Stimulated activated CD8-positive, alpha-beta memory T cell treated with anti-CD3 and anti-CD28 coated beads, Interleukin-15, amount 100 ng/mL, for 4 hours (primary cell): ENCODE measurements around the gene SNX20.
A peak's percentile ranks its signal among the peaks of the same experiment; 100 is the strongest.

Experiments
- DNase-seq, 2 donors: peaks; one replicate each; pipeline ENCODE4 v3.0.0-alpha.2; 2020; ENCODE audit warnings: low read depth in 2 of 2

The SNX20 gene

DNA sequence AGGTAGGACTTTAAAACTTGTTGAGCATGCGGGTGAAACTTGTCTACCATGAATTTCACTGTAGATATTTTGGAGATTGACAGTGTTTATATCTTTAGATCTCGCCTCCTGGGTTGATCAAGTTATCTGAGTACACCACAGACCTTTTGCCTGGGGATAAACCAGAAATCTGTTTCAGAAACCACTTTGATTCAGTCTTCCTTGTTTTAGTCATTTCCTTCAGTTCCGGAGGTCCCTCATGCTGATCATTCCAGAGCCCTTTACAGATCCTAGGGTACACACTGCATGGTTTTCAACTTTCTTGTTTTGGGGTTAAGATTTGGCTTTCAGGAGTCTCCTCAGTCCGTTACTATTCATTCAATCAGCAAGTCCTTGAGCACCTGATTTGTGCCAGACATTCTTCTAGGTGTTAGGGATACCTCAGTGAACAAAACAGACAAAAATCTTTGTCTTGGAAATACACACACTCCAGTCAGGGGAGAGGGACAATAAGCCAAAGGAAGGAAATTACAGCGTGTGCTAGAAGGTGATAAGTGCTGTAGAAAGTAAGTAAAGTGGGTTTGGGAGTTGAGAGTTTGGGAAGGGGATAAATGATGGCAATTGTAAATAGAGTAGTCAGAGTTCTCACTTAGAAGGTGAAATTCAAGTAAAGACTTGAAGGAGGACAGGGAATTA lies 24.5 kb upstream of the SNX20 start:
- DNase-seq, result no peak

DNA sequence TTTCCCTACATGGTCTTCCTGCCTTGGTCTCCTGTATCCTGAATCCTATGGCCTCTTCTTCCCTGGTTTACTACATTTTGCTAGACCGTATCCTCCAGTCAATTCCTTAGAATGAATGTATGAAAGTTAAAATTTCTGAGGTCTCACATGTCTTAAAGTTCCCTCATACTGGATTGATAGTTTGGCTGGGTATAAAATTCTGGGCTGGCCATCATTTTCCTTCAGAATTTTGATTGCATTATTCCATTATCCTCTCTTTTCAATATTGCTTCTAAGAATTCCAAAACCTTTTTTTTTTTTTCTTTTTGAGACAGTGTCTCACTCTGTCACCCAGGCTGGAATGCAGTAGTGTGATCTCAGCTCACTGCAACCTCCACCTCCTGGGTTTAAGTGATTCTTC lies 23.1 kb upstream of the SNX20 start:
- no peak for DNase-seq

DNA sequence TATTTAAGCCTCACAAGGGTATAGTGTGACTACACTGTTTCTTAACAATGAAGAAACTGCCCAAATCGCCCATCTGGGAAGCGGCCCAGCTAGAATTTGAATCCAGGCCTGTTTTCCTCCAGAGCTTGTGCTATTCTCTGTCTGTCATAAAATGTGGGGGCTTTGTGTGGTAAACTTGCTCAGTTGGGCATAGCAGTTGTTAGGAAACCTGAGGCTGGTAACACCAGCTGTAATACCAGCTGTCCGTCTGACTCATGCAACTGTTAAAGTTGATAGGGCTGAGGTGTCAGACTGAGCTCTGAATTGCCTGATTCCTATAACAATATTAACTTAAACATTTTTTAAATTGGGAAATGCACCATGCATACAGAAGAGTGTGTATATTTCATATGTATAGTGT lies 21.6 kb upstream of the SNX20 start:
- no peak for DNase-seq

DNA sequence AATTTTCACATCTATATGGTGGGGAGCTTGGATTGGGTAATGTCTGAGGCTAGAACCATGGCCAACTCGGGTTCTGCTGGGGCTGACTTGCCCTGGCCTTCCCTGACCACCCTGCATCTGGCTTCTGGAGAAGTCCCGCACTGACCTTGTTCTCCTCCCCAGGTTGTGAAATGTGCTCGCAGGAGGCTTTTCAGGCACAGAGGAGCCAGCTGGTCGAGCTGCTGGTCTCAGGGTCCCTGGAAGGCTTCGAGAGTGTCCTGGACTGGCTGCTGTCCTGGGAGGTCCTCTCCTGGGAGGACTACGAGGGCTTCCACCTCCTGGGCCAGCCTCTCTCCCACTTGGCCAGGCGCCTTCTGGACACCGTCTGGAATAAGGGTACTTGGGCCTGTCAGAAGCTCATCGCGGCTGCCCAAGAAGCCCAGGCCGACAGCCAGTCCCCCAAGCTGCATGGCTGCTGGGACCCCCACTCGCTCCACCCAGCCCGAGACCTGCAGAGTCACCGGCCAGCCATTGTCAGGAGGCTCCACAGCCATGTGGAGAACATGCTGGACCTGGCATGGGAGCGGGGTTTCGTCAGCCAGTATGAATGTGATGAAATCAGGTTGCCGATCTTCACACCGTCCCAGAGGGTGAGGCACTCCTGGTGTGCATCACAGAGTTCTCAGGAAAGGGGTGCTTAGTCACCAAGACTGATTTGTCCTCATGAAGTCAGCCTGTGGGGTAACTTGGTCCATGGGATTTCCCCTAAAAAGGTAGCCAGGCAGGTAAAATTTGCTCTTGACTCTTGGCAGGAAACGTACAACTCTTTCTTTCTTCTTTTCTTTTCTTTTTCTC lies 18.4 kb upstream of the SNX20 start:
- peak in 1 of 2 donors; percentile 46 for DNase-seq

DNA sequence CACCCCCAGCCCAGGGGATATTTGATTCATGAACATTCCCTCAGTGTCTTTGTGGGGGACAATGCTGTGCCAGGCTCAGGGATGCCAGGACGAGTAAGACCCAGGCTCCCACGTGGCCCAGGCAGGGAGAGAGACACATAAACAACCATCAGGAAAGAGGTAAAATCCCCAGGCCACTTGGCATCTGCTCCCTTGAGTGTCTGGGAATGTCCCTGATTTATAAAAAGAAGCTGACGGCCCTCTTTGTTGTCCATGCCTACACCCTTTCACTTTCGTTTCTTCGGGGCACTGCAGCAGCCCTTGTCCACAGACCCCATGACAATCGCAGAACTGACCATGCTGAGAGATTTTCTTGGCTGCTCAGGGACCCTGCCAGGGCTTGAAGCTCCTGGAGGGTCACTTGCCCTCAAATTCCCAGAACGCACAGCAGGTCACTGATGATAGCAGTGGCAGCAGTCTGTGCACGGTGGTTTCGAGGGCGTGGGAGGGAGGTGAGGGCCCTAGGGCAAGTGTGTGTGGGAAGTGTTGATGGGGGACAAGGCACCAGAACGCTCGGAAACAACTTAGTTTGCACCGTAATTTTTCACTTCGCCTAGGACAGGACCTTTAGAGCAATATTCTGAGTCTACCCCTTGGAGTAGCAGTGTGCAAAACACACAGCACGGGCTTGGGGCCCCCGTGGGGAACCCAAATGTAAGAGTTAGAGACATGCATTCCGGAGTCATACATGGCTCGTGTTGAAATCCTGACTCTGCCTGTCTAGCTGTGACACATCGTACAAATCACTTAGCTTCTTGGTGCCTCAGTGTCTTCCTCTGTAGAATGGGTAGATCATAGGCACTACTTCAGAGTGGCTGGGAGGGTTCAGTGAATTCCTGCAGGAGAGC lies 17.0 kb upstream of the SNX20 start:
- DNase-seq, result no peak

DNA sequence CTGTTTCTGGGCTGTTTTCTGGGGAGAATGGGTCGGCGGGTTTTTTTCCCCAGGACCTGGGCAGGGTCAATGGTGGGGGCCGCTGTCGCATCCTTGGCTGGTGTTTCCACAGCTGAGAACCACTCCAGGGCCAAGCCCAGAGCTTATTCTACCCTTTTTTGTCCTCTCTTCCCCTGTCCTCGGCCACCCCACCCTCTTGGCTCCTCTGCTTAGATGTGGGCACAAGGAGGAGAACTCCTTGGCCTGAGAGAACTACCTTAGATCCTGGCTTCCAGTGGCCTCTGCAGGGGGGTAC lies 16.3 kb upstream of the SNX20 start:
- no peak for DNase-seq

DNA sequence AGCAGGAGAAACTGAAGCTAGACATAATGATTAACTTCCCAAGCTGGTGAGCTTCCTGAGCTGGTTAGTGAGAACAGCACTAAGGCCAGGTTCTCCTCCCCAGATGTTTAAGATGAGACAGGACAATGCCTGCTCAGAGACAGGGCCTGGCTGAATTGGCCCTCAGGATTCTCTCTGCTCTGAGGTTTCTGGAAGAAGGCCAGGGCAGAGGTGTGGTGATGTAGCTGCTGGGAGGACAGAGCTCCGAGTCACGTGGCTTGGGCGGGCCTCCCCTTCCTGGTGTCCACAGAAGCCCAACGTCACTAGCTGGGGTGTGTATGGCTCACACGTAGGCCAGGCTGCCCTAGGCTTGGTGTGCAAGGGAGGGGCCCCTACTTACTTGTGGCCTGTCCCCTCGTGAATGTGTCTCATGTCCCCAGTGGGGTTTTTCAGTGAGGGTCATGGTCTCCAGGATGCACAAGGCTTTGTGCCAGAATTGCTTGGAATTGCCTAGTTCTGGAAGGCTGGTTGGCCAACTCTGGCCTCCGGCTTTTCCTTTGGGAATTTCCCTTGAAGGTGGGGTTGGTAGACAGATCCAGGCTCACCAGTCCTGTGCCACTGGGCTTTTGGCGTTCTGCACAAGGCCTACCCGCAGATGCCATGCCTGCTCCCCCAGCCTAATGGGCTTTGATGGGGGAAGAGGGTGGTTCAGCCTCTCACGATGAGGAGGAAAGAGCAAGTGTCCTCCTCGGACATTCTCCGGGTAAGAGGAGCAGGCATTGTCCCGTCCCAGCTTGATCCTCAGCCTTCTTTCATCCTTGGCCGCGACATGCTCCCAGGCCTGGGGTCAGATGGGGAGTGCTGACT lies 15.7 kb upstream of the SNX20 start:
- DNase-seq, result no peak

DNA sequence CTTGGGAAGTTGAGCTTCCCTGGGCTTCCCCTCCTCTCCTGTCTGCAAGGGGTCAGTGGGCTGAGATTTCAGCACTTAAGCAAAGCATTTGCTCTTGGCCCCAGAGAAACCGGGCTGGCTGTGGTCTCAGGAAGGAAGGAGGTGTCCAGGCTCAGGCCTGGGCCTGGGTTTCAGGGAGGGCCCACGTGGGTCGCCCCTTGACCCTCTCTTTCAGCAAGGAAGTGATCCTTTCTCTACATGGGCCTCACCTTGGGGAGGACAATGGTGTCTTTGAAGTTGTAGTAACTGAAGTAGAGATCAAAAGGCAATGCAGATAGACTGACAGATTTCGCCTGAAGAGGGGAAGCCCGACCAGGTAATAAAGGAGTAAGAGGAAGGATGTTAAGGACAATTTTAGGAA lies 15.0 kb upstream of the SNX20 start:
- DNase-seq, result no peak

DNA sequence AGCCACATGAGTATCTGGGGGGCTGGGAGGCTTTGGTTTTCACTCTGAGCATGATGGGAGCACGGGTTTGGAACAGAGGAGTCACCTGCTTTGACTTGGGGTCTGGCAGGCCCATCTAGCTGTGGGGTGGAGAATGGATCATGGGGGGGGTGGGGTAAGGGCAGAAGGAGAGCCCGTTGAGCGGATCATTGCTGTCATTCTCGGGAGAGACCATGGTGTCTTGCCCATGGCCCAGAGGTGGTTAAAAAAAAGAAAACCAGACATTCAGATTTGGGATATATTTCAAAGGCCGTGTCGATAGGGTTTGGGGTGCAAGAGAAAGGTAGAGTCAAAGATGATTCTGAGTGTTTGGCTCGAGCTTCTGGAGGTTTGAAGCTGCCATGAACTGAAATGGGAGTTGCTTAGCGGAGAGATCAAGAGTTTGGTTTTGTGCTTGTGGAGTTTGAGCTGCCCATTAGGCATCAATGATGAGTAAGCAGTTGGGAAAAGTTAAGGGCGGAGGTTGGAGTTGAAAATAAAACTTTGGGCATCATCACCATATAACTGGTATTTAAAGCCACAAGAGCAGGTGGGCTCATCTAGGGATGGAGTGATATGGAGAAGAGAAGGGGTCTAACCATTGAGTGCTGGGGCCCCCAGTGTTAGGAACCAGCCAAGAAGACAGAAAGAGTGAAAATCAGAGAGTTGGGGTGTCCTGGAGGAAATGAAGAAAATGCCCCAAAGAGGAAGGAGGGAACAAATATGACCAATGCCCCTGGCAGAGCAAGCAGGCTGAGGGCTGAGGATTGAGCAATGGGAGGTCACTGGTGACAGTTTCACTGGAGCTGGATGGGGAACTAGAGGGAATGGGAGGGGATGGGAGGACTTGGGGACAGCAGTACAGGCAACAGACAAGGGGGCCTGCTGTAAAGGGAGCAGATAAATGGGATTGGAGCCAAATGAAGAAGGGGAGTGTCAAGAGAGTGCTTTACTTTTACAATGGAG lies 14.2 kb upstream of the SNX20 start:
- DNase-seq, result no peak

DNA sequence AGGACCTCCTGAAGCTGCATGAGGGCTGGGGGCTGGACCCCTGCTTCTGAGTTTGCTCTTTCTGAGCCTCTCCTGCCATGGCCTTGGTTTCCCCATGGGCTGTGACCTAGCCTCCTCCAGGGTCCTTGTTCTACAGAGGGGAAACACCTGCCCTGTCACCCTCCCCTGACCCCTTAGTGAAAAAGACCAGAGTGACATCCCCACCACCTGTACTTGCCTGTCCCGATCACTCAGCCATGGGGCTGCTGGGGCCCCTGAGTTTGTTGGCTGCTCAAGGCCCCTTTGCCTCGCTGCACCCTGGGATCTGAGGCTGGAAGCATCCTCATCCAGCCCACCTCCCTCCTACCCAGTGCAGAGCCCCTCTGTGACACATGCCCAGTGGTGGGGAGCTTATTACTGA lies 13.1 kb upstream of the SNX20 start:
- no peak for DNase-seq

DNA sequence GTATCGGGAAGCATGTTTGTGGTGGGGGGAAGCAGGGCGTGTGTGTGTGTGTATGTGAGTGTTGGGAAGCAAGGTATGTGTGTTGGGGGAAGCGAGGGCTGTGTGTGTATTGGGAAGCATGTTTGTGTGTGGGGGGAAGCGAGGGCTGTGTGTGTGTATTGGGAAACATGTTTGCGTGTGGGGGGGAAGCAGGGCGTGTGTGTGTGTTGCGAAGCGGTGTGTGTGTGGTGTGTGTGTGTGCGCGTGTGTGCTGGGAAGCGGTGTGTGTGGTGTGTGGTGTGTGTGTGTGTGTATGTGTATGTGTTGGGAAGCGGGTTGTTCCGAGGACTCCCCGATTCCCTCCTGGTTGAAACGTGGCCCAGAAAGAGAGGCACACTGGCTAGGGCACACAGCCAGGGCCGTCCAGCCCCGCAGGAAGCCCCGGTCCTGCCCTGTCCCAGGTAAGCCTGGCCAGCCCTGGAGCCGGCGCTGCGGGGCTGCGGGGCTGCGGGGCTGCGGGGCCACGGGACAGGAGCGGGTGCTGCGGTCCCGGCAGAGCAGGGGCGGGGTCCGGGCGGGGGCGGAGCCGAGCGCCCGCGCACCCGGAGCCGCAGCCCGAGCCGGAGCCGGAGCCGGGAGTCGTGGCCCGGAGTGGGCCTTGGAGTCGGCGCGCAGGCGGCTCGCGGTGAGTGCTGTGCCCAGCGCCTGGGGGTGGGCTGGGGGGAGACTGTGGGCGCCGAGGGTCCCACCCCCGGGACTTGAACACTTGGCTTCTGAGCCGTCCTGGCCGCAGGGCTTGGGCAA lies 12.1 kb upstream of the SNX20 start, which contains the start of gene NOD2:
TSS of gene NOD2 (plus strand) at position 608 of the 783 bp plus-strand sequence. CDS start 5,890 bp downstream, outside the sequence.
- no peak for DNase-seq

DNA sequence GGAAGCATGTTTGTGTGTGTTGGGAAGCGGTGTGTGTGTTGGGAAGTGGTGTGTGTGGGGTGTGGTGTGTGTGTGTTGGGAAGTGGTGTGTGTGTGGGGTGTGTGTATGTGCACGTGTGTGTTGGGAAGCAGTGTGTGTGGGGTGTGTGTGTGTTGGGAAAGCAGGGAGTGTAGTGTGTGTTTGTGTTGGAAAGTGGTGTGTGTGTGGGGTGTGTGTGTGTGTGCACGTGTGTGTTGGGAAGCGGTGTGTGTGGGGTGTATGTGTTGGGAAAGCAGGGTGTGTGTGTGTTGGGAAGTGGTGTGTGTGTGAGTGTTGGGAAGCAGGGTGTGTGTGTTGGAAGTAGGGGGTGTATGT lies 11.5 kb upstream of the SNX20 start:
- no peak for DNase-seq

DNA sequence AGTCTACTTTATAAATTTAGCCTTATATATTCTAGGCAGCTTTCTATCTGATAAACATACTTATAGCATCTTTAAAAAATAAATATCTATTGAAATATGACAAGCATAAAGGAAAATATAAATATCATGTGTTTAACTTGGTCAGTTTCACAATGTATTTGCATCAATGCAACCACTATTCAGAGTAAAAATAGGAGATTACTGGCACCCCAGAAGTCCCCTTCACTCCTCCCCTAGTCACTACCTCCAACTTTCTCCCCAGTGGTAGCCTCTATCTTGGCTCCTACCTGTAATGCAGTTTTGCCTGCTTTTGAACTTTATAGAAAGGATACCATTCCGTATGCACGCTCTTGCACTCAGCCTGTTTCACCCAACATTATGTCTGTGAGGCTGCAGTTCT lies 9.1 kb upstream of the SNX20 start:
- DNase-seq, result no peak

DNA sequence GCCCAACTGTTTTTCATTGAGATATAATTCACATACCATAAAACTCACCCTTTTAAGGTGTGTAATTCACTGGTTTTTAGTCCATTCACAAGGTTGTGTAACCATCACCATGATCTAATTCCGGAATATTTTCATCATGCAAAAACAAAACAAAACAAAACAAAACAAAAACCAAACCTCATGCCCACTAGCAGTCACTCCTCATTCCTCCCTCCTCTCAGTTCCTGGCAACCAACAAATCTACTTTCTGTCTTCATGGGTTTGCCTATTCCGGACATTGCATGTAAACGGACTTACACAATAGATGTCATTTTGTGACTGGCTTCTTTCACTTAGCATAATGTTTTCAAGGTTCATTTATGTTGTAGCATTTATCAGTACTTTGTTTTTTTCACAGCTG lies 7.8 kb upstream of the SNX20 start:
- DNase-seq, result no peak

DNA sequence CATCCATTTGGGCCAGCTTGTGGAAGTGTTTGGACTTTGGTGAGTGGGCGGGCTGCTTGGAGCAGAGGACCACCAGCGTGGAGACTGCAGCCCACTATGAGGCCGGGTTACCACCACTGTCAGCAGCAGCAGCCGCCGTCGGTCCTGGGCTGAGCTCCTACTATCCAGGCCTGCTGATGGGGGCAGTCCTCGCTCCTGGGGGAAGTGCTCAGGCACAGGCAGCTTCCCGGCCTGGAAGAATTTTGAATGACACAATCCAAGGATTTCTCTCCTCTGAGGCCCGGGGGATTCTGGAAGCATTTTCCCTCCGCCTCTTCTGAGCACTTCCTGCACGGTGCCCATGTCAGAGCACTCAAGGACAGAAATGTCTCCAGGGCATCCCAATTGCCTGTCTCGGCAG lies 7.0 kb upstream of the SNX20 start:
- DNase-seq, result no peak

DNA sequence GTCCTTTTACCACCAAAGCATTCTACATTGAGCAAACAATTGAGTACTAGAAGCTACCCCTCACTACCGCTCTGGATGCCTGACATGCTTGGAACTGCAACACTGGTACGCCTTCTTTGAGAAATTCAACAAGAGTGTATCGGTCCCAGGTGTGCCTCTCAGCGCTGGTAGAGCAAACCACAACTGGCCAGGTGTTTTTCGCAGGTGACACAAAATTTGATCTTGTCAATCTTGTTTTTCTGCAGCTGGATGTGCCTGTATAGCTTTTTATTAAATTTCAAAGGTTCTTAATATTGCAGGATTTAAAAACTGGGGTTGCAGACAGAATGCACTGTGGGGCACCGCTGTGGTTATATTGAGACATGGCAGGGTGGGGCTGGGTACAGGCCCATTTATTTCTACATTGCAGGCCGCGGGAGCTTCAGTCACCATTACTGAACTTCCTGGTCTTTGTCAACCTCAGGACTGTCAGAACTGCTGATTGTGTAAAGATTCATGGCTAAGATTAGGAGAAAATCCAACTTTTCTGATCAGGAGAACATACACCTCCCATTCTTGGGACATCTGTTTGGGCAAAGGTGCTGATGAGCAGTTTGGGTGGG lies 4.5 kb upstream of the SNX20 start:
- no peak for DNase-seq

DNA sequence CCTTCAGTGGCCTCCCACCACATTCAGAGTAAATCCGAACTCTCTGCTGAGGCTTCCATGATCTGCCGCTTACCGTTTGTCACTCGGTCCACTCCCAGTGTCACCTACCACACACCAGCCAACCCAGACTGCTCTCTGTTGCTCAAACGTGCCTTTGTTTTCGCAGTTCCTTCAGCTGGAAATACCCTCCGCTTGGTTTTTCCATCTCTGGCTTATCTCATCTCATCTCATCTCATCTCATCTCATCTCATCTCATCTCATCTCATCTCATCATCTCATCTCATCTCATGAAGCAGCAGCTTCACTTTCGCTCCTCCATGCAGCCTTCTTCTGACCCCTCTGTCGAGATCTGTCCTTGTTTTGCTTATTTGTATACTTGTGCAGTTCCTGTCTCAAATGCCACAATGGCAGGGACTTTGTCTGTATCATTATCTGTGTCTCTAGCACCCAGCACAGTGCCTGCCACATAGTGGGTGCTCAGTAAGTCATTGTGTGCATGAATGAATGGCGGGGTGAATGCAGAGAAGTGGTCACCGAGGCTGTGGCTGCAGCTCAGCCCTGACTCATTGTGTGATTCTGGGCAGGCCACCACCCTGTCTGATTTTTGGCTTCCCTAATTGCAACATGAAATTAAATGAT lies 3.8 kb upstream of the SNX20 start:
- DNase-seq, result no peak

DNA sequence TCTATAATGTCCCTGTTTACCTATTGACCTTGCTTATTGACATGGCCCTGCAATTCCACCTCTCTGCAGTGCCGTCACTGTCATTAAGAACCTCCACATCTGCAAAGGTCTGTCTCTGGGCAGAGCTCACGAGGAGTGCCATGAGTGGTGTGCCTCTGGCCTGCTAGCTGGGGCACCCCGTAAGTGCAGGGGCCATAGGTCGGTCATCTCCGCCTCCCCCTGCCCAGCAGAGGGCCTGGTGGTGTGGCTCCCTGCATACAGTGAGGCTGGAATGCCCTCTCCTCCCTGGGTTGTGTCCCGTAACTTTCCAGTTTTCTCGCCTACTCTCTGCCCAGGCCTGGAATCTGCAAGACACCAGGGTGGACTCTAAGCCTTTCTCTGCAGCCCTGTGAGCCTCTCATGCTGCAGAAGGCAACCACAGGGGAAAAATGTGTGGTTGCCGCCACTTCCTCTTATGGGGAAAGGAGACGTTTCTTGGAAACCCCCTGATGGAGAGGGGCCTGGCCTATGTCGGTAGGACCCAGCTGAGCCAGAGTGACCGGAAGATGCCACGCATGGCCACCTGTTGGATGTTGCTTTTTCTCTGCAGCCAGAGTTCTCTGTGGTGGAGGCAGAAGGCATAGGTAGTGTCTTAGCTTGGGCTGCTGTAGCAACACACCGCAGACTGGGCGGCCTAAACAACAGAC lies 2.7 kb upstream of the SNX20 start:
- no peak for DNase-seq
